Spleen (tissue), 11 donors: Measurements from ENCODE around the gene PPP1R12C. TPM values are rescaled to one million over a fixed set of nuclear protein-coding genes. Genes with fewer than 3 reads are reported as not detected.
A peak's percentile ranks its signal among the peaks of the same experiment; 100 is the strongest.

ENCODE experiments used
- DNase-seq: peaks from one replicate; pipeline ENCODE4 v3.0.0-alpha.2; 2020
- H3K27ac ChIP-seq, 8 donors: fragments of 200-600 bp; sonication (generic) in 7 of 8; 1 replicate in 4 of 8; 2 replicates in 4 of 8; pipeline versions ENCODE4 v1.5.0 to v1.8.0; 2016 to 2021; ENCODE audit warnings: inconsistent platforms in 4 of 8, mild to moderate bottlenecking in 4 of 8, moderate library complexity in 1 of 8
- H3K27me3 ChIP-seq, 7 donors: fragments of 200-600 bp; sonication (generic) in 6 of 7; replicated peaks in 1 of 7; 1 replicate in 4 of 7; 2 replicates in 3 of 7; pipeline versions ENCODE4 v1.5.0 to v1.8.0; 2016 to 2021; ENCODE audit warnings: inconsistent platforms in 3 of 7, mild to moderate bottlenecking in 1 of 7
- H3K36me3 ChIP-seq, 6 donors: fragments of 200-600 bp; sonication (generic) in 5 of 6; 1 replicate in 4 of 6; 2 replicates in 2 of 6; pipeline versions ENCODE4 v1.5.0 to v1.8.0; 2016 to 2021; ENCODE audit warnings: inconsistent platforms in 2 of 6
- H3K4me1 ChIP-seq, 6 donors: fragments of 200-600 bp; sonication (generic) in 5 of 6; 1 replicate in 3 of 6; 2 replicates in 3 of 6; pipeline versions ENCODE4 v1.5.0 to v1.8.0; 2016 to 2021; ENCODE audit warnings: inconsistent platforms in 3 of 6
- H3K4me3 ChIP-seq, 8 donors: fragments of 200-600 bp; sonication (generic) in 7 of 8; 1 replicate in 4 of 8; 2 replicates in 4 of 8; pipeline versions ENCODE4 v1.5.0 to v1.8.0; 2016 to 2021; ENCODE audit warnings: inconsistent platforms in 4 of 8, mild to moderate bottlenecking in 4 of 8, moderate library complexity in 2 of 8
- H3K9me3 ChIP-seq, 8 donors: fragments of 200-600 bp; sonication (generic) in 7 of 8; 1 replicate in 4 of 8; 2 replicates in 4 of 8; pipeline versions ENCODE4 v1.5.0 to v1.8.0; 2016 to 2021; ENCODE audit warnings: inconsistent platforms in 4 of 8
- CTCF ChIP-seq, 11 experiments: fragments of 200-600 bp in 7 of 11; fragments of 450-650 bp in 4 of 11; sonication (generic) in 4 of 11; IDR thresholded peaks in 8 of 11; conservative IDR thresholded peaks in 3 of 11; 1 replicate in 7 of 11; 2 replicates in 4 of 11; pipeline versions ENCODE4 v1.4.0 to v1.8.0; 2016 to 2021; ENCODE audit warnings: antibody characterized with exemption in 11 of 11, inconsistent platforms in 4 of 11, mild to moderate bottlenecking in 1 of 11
- POLR2A ChIP-seq, 3 donors: fragments of 450-650 bp; IDR thresholded peaks; one replicate each; pipeline ENCODE4 v1.5.1; 2017; ENCODE audit warnings: antibody characterized with exemption in 3 of 3, mild to moderate bottlenecking in 1 of 3
- POLR2AphosphoS5 ChIP-seq, 3 donors: sonication (generic); formaldehyde crosslinking; IDR thresholded peaks; one replicate each; pipeline ENCODE4 v1.5.1; 2017; ENCODE audit warnings: antibody characterized with exemption in 3 of 3
- WGBS, 5 donors: extraction: QIAGEN DNeasy Blood & Tissue Kit in 3 of 5; methylation state at CpG; one replicate each; pipeline versions ENCODE4 v1.1.5 to v1.1.7; 2013 to 2018; 5-methylcytosine and 5-hydroxymethylcytosine counted together
- intact Hi-C: fragments of 100-400 bp; cut with DNase I; formaldehyde crosslinking; loops from one replicate; pipeline ENCODE4 v1.15.0; 2023; ENCODE audit warnings: low total_unique reads
- polyA plus RNA-seq, 3 donors: library from polyadenylated mRNA; stranded (reverse); fragments of 200-250 nt; gene quantifications; one replicate each; pipeline ENCODE4 v1.2.1, GENCODE V29; 2013
- total RNA-seq, 7 donors: library from RNA; depleted of rRNA in 3 of 7; stranded (reverse); fragments of >200 nt in 3 of 7; fragmentation: NEBNext Ultra II Directional in 4 of 7; extraction: Animal tissue kit (Norgen Biotek cat#: 25700) in 4 of 7; gene quantifications; one replicate each; pipeline versions ENCODE4 v1.1.0 to v1.2.1, GENCODE V29; 2016 to 2021
- donor health status: healthy with polysubstance abuse.
- donor health status: DM: no; HTN: no; CAD: no; lungs with moderate emphysema.
- donor health status: DM: no; HTN: no; CAD: no.
- donor health status: Bipolar disorder and iron deficiency.
- donor health status: healthy.
- donor health status: DM: no; HTN: no; CAD: no.
- donor health status: DM: yes; HTN: yes; CAD: no.

Gene PPP1R12C
- total and polyA plus RNA-seq, 10 donors: 88.2 to 292 (median 151) TPM

- TF ChIP-seq POLR2AphosphoS5 (IDR thresholded peaks at IDR 0.05) (peak in 1 of 3 donors; percentile 22), CTCF (IDR thresholded peaks at IDR 0.05 in 8 of 11, conservative IDR thresholded peaks at IDR 0.05 in 3 of 11) (no peak)
- peaks cover 3 to 56% (median 41%) of the 10 kb centered on the region in 6 donors for H3K36me3 ChIP-seq
- WGBS, 5 donors: 61 to 85% (median 74%) methylated on average over 11 of the region's 11 CpGs
- no peaks in the 10 kb centered on the region for H3K9me3 ChIP-seq
- no peak for DNase-seq
- H3K27ac ChIP-seq: peak overlapping the region in 5 of 8 donors; percentile 22 to 65 (median 62)
- H3K27me3 ChIP-seq: no peaks in the 10 kb centered on the region
- H3K4me1 ChIP-seq: peaks cover 3 to 37% (median 22%) of the 10 kb centered on the region in 6 donors
- intact Hi-C loops: no loop called here
- no peak overlapping the region for H3K4me3 ChIP-seq
Observed at GRCh38 chr19:55042688-55043087, 74.7 kb downstream of the PPP1R12C start.

- WGBS, 5 donors: 45 to 64% (median 54%) methylated on average over 9 of the region's 9 CpGs
- TF ChIP-seq POLR2A (IDR thresholded peaks at IDR 0.05): no peak
- no peak for TF ChIP-seq CTCF (IDR thresholded peaks at IDR 0.05 in 8 of 11, conservative IDR thresholded peaks at IDR 0.05 in 3 of 11)
- TF ChIP-seq POLR2AphosphoS5 (IDR thresholded peaks at IDR 0.05): no peak
- H3K36me3 ChIP-seq: peaks cover 3 to 52% (median 37%) of the 10 kb centered on the region in 6 donors
Observed at GRCh38 chr19:55042344-55042678, 75.1 kb downstream of the PPP1R12C start.

DNA sequence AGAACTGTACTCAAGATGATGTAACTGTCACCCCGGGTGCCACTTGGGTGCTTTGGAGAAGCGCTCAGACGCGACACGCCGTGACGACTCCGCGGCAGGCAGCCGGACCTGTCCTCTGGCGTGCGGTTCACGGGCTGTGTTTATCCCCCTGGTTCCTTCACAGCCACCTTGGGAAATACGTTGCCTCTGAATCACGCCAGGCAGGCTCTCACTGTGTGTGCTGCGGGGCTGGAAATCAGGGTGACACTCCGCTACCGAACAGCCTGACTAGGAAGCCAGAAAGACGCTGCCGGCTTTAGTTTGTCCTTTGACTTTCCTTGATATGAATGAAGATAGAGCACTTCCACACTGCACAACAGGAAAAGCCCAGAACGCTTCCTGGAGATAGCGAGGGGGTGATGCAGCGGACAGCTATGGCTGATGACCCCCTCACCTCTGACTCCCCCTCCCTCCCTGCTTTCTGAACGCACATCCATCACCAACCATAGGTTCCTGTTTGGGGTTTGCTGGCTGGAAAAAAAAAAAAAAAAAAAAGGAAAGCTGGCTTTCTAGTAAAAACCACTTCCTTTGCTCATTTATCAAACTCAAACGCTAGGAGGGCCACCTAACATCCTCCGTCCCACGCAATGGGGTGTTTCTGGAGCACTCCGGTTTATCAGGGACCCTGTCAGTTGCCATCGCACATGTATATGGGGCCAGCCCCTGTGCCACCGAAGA is 75.7 kb downstream of the PPP1R12C start:
- DNase-seq: no peak
- TF ChIP-seq CTCF (IDR thresholded peaks at IDR 0.05 in 8 of 11, conservative IDR thresholded peaks at IDR 0.05 in 3 of 11): no peak
- peak; percentile 66 to 73 (median 71) for TF ChIP-seq POLR2AphosphoS5 (IDR thresholded peaks at IDR 0.05)
- Histone ChIP-seq H3K9me3 (no peaks in the 10 kb centered on the region), H3K4me3 (peak overlapping the region in 1 of 8 donors; percentile 24), H3K27me3 (no peaks in the 10 kb centered on the region), H3K4me1 (peaks cover 3 to 37% (median 22%) of the 10 kb centered on the region in 6 donors), H3K27ac (peak overlapping the region in 5 of 8 donors; percentile 62 to 75 (median 71)), H3K36me3 (peaks cover 3 to 47% (median 31%) of the 10 kb centered on the region in 6 donors)
- intact Hi-C loops: no loop called here
- WGBS, 5 donors: 10 to 35% (median 27%) methylated on average over 30 of the region's 30 CpGs

More at GRCh38 chr19:55042344-55042678, 75.1 kb downstream of the PPP1R12C start:
- intact Hi-C loops: no loop called here
- H3K27ac ChIP-seq: peak overlapping the region in 5 of 8 donors; percentile 22 to 65 (median 62)
- H3K4me3 ChIP-seq: no peak overlapping the region
- peaks cover 3 to 37% (median 22%) of the 10 kb centered on the region in 6 donors for H3K4me1 ChIP-seq
- no peak for DNase-seq
- no peaks in the 10 kb centered on the region for H3K27me3 ChIP-seq
- H3K9me3 ChIP-seq: no peaks in the 10 kb centered on the region

- H3K36me3 ChIP-seq: peaks cover 3 to 42% (median 27%) of the 10 kb centered on the region in 6 donors
- TF ChIP-seq POLR2A (IDR thresholded peaks at IDR 0.05) (no peak), POLR2AphosphoS5 (IDR thresholded peaks at IDR 0.05) (no peak), CTCF (IDR thresholded peaks at IDR 0.05 in 8 of 11, conservative IDR thresholded peaks at IDR 0.05 in 3 of 11) (no peak)
- intact Hi-C loops: no loop called here
- H3K4me1 ChIP-seq: peaks cover 3 to 37% (median 22%) of the 10 kb centered on the region in 6 donors
- DNase-seq: no peak
- WGBS, 5 donors: 57 to 73% (median 72%) methylated on average over 10 of the region's 10 CpGs
- no peaks in the 10 kb centered on the region for H3K27me3 ChIP-seq
- H3K4me3 ChIP-seq: peak overlapping the region in 1 of 8 donors; percentile 24
- peak overlapping the region in 5 of 8 donors; percentile 62 to 75 (median 71) for H3K27ac ChIP-seq
- no peaks in the 10 kb centered on the region for H3K9me3 ChIP-seq
Observed at GRCh38 chr19:55041244-55041626, 76.2 kb downstream of the PPP1R12C start.
